ENCODE measurements around the gene IL12RB2.
A peak's percentile ranks its signal among the peaks of the same experiment; 100 is the strongest.

IL12RB2 gene

DNA sequence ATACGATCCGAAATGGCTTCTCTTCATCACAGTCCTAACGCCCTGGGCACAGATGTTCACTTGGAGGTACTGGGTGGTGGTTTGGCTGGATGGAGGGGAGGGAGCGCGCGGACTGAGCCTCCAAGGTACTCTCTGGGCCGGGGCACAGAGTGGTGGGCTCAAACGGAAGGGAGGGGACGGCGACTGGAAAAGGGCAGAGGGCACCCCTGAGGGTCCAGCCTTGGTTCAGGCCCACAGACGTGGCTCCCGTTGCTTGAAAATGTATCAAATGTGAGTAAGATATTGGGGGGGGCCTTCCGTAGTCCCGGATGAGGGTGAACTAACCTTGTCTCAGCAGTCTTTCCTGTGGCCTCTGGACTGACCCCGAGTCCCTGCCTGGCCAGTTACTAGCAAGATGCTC, 463 bp downstream of the IL12RB2 start:
- H3K4me3 ChIP-seq (ENCODE audit: low read depth, low read length) = peak overlapping the region; percentile 8

DNA sequence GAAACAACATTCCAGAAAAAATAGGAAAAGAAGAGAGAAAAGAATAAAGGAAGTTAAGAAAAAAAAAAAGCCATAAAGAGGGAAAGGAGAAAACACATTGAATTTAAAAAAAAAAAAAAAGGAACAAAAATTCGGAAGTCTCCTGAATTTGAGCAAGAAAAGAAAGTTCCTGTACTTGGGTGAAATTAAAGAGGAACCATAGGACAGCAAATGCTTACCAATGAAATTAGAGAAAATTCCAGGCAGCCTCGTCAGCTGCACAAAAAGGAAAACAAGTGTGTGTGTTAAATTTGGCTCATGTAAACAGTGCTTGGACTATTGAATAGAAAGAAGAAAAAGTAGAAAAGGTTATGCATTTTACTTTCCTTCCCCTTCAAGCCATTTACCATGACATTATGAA, 4.9 kb downstream of the IL12RB2 start:
- no peak overlapping the region for H3K4me3 ChIP-seq (ENCODE audit: low read depth, low read length)

DNA sequence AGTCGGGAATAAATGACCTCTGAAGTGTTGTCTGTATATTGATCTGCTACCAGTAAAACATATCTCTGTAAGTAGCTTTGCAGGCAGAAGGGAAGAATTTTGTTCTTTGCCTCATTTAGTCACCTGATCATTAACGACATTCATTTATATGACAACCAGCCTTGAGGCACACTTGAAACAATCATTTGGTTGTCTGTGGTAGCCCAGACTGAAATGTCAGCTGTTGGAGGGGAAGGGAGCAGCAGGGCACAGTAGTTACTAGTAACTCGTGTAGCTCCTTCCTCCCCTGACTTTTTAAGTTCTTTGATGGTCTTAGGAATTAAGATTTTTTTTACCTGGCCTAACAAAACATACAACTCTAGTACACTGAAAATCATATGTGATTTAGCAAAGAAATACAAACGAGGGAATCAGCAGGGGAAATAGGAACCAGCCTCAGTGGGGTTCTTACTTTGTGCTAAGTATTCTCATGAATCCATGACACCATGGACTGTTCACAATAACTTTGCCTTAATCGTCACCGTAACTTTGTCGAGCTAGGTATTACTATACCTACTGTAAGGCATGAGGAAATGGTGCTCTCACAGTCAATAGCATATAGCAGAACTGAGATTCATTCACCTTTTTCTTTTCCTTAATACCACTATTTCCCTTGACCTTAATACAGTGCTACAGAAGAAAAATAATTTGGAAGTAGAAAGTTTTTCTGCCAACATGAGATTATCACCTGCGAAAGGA, 6.4 kb downstream of the IL12RB2 start:
- H3K4me3 ChIP-seq (ENCODE audit: low read depth, low read length) = no peak overlapping the region

DNA sequence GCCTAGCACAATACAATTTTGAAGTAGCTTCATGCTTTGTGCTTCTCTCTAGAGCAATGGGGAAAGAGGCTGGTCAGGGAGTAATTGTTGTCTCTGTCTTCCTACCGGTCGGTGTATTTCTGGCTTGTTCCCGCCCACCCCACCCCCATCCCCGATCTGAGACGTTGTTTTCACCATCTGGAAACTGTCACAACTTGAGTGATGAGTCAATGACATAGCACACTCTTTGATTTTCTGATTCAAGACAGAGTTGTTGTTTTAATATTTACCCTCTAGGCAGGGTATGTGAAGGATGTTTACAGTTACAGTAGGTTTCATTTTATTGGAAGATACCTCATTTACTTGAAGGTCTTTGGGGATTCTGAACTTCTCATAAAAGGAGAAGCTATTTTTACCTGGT, 7.0 kb downstream of the IL12RB2 start:
- H3K4me3 ChIP-seq (ENCODE audit: low read depth, low read length) = no peak overlapping the region

DNA sequence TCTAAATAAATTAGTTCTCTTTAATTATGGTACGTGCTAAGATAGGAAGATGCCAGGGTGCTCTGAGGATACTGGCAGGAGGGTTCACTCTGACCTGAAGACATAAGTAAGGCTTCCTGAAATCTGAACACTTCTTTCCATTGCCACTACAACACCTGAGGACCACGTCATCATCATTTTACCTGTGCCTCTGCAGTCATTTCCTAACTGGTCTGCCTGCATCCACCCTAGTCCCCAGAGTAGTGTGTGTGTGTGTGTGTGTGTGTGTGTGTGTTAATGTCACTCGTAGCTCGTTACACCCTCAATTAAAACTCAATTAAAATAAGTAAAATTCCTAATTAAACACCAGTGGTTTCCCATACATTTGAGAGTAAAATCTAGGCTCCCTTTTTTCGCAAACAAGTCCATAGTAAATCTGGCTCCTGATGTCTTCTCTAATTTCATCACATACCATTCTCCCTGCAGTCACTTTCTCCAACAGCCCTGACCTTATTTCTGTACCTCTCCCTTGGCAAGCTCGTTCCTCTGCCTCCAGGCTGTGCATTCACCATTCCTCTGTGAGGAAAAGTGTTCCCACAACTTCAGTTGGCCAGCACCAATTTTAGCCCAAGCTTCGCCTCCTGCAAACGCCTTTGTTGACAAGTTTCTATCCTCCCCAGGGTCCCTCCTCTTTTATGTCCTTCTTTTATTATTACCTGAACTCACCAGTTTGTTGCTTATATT, 8.7 kb downstream of the IL12RB2 start:
- no peak overlapping the region for H3K4me3 ChIP-seq (ENCODE audit: low read depth, low read length)

- H3K4me3 ChIP-seq (ENCODE audit: low read depth, low read length) = no peak overlapping the region
Measured at GRCh38 chr1:67316918-67317317, 9.2 kb downstream of the IL12RB2 start.

DNA sequence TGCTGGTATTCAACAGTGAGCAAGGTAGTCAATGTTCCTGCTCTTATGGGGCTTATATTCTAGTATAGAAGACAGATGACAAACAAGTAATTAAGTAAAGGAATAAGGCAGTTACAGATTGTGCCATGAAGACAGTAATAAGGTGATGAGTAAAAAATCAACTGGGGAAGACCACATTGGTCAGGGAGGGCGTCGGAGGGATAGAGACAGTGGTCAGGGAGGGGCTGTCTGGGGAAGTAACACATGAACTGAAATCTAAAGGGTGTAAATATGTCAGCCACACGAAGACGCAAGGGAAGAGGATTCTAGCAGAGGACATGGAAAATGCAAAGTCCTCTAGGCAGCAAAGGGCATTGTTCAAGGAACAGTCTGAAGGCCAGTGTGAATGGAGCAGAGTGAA, 10.1 kb downstream of the IL12RB2 start:
- no peak overlapping the region for H3K4me3 ChIP-seq (ENCODE audit: low read depth, low read length)

- no peak overlapping the region for H3K4me3 ChIP-seq (ENCODE audit: low read depth, low read length)
Measured at GRCh38 chr1:67322442-67322841, 14.8 kb downstream of the IL12RB2 start.

DNA sequence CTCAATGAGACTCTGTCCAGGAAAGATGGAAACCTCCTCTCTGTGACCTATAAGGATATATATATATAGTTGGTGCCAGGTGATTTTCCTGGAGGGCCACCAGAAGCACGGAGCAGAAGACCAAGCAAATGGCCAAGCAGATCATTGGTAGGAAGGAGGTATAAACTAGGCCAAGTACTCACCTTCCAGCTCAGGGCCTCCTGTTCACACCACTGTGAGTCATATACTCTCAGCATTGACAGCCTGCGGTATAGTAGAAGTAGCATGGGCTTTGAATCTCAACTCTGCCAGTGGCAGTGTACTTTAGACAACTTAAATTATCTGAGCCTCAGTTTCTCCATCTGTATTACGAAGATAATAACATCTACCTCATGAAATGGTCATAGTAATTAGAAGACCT, 15.4 kb downstream of the IL12RB2 start:
- H3K4me3 ChIP-seq (ENCODE audit: low read depth, low read length) = no peak overlapping the region

GRCh38 chr1:67324068-67324467, 16.4 kb downstream of the IL12RB2 start:
- H3K4me3 ChIP-seq (ENCODE audit: low read depth, low read length) = no peak overlapping the region

DNA sequence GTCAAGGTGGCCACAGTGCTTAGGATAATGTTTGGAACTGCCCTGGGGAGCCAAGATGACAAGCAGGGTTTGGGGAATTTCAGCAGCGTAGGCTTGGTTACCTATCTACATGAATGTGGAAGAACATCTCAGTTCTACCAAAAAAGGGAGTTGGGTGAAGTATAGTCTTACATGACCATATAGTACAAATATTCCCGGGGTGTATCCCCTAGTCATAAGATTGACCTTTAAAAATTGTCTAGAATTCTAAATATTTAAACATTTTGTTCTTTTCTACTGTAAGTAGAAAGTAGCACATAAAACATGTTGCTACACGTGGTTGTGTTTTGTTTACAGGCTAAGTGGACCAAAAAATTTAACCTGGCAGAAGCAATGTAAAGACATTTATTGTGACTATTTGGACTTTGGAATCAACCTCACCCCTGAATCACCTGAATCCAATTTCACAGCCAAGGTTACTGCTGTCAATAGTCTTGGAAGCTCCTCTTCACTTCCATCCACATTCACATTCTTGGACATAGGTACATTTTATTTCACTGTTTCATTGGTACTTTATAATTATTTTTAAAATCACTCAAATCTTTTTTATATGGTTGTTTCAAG, 20.3 kb downstream of the IL12RB2 start:
- no peak overlapping the region for H3K4me3 ChIP-seq (ENCODE audit: low read depth, low read length)

DNA sequence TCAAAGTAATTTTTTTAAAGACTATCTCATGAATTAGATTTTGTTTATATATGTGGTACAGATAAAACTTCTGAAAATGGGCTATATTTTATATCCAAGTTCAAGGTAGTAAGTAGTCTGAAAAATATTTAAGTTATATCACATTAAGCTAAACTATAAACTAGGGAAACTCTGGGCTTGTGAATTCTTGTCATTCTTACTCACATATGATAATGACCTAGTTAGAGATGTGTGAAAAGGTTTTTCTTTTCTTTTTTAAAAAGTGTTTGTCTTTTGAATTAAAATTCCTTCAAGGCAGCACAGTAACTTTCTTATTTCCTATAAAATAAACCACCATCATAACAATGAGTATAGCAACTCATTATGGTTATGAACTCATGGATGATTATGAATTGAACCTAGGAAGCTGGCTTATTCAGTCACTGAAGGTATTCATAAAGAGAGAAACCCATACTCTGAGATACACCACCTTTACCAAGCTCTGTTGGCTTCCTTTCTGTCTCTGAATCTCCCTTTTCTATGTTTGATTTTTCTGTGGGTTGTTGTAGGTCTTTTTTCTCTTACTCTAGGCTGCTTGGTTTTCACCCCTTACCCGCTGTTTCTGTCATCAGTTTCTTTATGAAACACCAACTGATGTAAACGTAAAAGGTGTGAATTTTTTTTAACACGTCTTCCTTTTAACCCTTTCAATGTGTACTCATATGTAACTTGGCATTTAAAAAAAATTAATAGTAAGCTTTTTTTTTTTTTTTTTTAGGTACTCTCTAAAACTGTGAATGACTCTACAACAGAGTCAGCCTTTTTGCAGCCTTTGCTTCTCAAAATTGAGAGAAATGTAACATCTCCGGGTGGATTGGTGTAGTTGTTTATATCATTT, 25.2 kb downstream of the IL12RB2 start:
- no peak overlapping the region for H3K4me3 ChIP-seq (ENCODE audit: low read depth, low read length)

- no peak overlapping the region for H3K4me3 ChIP-seq (ENCODE audit: low read depth, low read length)
Measured at GRCh38 chr1:67333603-67334002, 25.9 kb downstream of the IL12RB2 start.

GRCh38 chr1:67335411-67335810, 27.7 kb downstream of the IL12RB2 start:
- H3K4me3 ChIP-seq (ENCODE audit: low read depth, low read length) = no peak overlapping the region

GRCh38 chr1:67336157-67336556, 28.5 kb downstream of the IL12RB2 start:
- no peak overlapping the region for H3K4me3 ChIP-seq (ENCODE audit: low read depth, low read length)

DNA sequence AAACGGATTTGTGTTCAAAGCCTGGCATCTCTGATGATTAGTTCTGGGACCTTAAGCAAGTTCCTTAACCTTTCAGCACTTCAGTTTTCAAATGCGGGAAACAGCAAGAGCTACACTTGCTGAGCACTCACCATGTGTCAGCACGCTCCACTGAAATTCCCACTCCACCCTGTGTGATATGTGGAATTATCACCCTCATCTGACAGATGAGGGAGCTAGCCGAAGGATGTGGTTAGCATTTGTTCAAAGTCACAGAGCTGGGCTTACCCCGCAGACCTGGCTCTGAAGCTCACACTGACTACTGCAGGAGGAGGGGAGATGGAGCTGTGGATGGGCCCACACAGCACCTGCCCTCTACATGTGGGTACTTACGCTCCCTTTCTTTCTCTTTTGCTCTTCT, 29.1 kb downstream of the IL12RB2 start:
- no peak overlapping the region for H3K4me3 ChIP-seq (ENCODE audit: low read depth, low read length)

GRCh38 chr1:67338642-67339041, 31.0 kb downstream of the IL12RB2 start:
- H3K4me3 ChIP-seq (ENCODE audit: low read depth, low read length) = no peak overlapping the region

DNA sequence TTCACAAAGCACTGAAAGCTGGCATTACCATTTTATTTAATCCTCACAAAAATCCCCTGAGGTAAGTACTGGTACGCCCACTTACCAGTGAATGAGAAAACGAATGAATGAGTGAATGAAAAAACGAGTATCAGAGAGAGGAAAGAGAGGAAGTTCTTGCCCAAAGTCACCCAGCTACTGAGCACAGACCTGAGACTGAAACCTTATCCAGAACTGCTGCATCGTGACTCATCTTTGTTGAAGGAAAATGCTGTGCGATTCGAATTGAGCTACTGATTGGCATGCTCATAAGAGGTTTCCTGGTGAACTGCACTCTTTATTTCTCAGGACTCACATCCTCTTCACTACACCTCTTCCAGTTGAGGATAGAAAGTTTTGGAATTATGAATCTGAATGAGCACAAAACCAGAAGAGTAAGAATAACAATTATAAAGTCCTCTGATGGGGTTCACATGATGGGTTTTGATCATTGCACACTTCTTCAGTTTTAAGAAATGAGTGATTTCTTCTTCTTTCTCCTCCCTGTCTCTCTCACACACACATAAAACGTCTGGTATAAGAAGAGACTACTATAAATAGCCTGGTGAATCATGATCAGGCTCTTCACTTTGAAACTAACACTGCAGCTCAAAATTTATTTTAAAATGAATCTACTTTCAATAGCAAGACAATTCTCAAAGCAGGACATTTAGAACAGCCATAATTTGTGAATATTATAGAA, 32.1 kb downstream of the IL12RB2 start:
- no peak overlapping the region for H3K4me3 ChIP-seq (ENCODE audit: low read depth, low read length)

DNA sequence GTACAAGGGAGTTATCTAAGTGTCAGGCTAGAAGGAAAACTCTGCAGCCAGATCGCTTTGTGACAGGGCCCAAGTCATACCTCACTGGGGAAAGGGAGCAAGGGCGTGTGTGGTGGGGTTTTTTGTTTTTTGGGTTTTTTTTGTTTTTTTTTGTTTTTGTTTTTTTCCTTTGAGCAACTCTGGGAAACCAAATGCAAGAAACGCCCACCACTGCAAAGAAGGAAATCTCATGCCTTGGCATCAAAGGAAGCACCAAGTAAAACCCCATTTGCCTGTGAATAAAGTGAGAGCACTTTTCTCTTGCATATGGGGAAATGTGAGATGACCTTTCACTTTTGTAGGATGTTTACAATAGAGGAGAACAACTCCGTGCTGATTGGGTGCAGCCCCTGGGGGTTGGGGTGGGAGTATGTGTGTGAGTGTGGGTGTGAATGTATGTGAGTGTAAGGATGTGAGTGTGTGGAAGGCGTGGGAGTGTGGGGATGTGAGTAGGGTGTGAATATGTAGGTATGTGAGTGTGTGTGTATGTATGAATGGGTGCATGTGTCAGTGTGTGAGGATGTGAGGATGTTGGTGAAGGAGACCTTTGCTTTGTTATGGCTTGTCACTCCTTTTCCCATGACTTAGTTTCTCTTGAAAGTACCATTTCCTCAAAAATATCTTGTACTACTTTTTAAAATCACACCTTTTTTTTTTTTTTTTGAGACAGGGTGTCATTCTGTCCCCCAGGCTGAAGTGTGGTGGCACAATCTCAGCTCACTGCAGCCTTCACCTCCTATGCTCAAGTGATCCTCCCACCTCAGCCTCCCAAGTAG, 34.6 kb downstream of the IL12RB2 start:
- no peak overlapping the region for H3K4me3 ChIP-seq (ENCODE audit: low read depth, low read length)

GRCh38 chr1:67345556-67345955, 37.9 kb downstream of the IL12RB2 start:
- no peak overlapping the region for H3K4me3 ChIP-seq (ENCODE audit: low read depth, low read length)

Measured in iPS-11a (cell line).